ENCODE results near the gene ANKRD55.
"Not testable (repeated sequence)": the region's sequence is repeated elsewhere in the genome, so short reads cannot be mapped to it uniquely, and the experiment has no call there.

Gene ANKRD55

GRCh38 chr5:56083286-56083854 is 149.8 kb downstream of the ANKRD55 start:
- TF ChIP-seq CTCF (IDR thresholded peaks at IDR 0.05; ENCODE audit: control insufficient read depth, insufficient read depth, low read depth, low read length, missing control alignments): no peak
- no peak for DNase-seq (ENCODE audit: low read depth)
- H3K4me3 ChIP-seq (ENCODE audit: control insufficient read depth, low read depth, low read length): no peak overlapping the region

GRCh38 chr5:56081053-56081642 is 152.0 kb downstream of the ANKRD55 start:
- not testable (repeated sequence) for DNase-seq (ENCODE audit: low read depth); H3K4me3 ChIP-seq (ENCODE audit: control insufficient read depth, low read depth, low read length)

GRCh38 chr5:56080375-56081052 is 152.6 kb downstream of the ANKRD55 start:
- TF ChIP-seq CTCF (IDR thresholded peaks at IDR 0.05; ENCODE audit: control insufficient read depth, insufficient read depth, low read depth, low read length, missing control alignments): no peak
- DNase-seq (ENCODE audit: low read depth): no peak
- H3K4me3 ChIP-seq (ENCODE audit: control insufficient read depth, low read depth, low read length): no peak overlapping the region

- H3K4me3 ChIP-seq (ENCODE audit: control insufficient read depth, low read depth, low read length); DNase-seq (ENCODE audit: low read depth): not testable (repeated sequence)
These were observed 154.0 kb downstream of the ANKRD55 start for GRCh38 chr5:56079157-56079500.

GRCh38 chr5:56078278-56079156 is 154.6 kb downstream of the ANKRD55 start:
- H3K4me3 ChIP-seq (ENCODE audit: control insufficient read depth, low read depth, low read length): no peak overlapping the region
- DNase-seq (ENCODE audit: low read depth): no peak
- no peak for TF ChIP-seq CTCF (IDR thresholded peaks at IDR 0.05; ENCODE audit: control insufficient read depth, insufficient read depth, low read depth, low read length, missing control alignments)

GRCh38 chr5:56077796-56078233 is 155.3 kb downstream of the ANKRD55 start:
- no peak for DNase-seq (ENCODE audit: low read depth)
- TF ChIP-seq CTCF (IDR thresholded peaks at IDR 0.05; ENCODE audit: control insufficient read depth, insufficient read depth, low read depth, low read length, missing control alignments): no peak
- no peak overlapping the region for H3K4me3 ChIP-seq (ENCODE audit: control insufficient read depth, low read depth, low read length)

- no peak for TF ChIP-seq CTCF (IDR thresholded peaks at IDR 0.05; ENCODE audit: control insufficient read depth, insufficient read depth, low read depth, low read length, missing control alignments)
- DNase-seq (ENCODE audit: low read depth): no peak
- no peak overlapping the region for H3K4me3 ChIP-seq (ENCODE audit: control insufficient read depth, low read depth, low read length)
These were observed 156.6 kb downstream of the ANKRD55 start for GRCh38 chr5:56076486-56076885.
